Stimulated activated naive CD8-positive, alpha-beta T cell treated with anti-CD3 and anti-CD28 coated beads, Interleukin-15, amount 100 ng/mL, for 72 hours (primary cell): Measurements from ENCODE around the gene CPED1.
"Not testable (repeated sequence)": the region's sequence is repeated elsewhere in the genome, so short reads cannot be mapped to it uniquely, and the experiment has no call there.

ENCODE experiments used
- ATAC-seq: fragments of 150-1000 bp; cut with Tn5 transposase; 2 replicates; pipeline ENCODE4 v1.10.0; 2021; ENCODE audit warnings: mild to moderate bottlenecking, moderate library complexity
- DNase-seq, 2 donors: peaks; one replicate each; pipeline ENCODE4 v3.0.0; 2021 to 2022
- H3K27ac Mint-ChIP-seq, 2 donors: one replicate each; pipeline ENCODE4 v1.8.0; 2022; ENCODE audit warnings: mild to moderate bottlenecking in 2 of 2, mixed read lengths in 2 of 2, moderate library complexity in 2 of 2
- H3K27me3 Mint-ChIP-seq: one replicate; pipeline ENCODE4 v1.8.0; 2022; ENCODE audit warnings: mixed read lengths
- H3K4me1 Mint-ChIP-seq: one replicate; pipeline ENCODE4 v1.8.0; 2022; ENCODE audit warnings: mild to moderate bottlenecking, mixed read lengths
- H3K4me3 Mint-ChIP-seq, 2 donors: one replicate each; pipeline ENCODE4 v1.8.0; 2022; ENCODE audit warnings: mild to moderate bottlenecking in 2 of 2, mixed read lengths in 2 of 2, moderate library complexity in 1 of 2
- H3K9me3 Mint-ChIP-seq, 2 donors: one replicate each; pipeline ENCODE4 v1.8.0; 2022; ENCODE audit warnings: mixed read lengths in 2 of 2

The CPED1 gene

DNA sequence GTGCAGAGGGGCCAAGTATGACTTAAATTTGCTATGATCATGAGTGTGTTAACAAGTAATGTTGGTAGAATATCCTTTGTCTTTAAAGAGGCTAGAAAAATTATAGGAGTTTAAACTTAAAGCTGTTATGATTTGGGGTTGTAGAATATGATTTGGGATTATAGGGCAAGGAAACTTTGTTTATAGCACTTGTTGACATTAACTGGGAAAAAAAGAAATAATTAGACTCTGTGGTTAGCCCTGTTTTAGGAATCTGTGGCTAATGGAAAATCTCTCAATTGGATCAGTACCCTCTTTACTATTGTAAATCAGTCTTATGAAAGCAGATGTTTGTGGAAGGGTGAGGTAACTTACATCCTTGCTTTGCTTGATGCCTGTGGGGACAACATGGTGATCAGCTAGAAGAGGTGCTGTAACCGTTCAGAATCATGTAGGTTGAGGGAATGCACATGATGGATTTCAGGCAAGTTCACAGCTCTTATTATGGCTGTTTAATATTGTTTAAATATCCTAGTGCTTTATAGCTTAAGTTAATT, 26.8 kb upstream of the CPED1 start:
- peaks cover 10% of the 10 kb centered on the region for H3K4me1 Mint-ChIP-seq
- H3K9me3 Mint-ChIP-seq, result no peaks in the 10 kb centered on the region
- ATAC-seq (no peak), DNase-seq (no peak)
- no peak overlapping the region for H3K4me3 Mint-ChIP-seq
- no peaks in the 10 kb centered on the region for H3K27me3 Mint-ChIP-seq
- no peak overlapping the region for H3K27ac Mint-ChIP-seq

DNA sequence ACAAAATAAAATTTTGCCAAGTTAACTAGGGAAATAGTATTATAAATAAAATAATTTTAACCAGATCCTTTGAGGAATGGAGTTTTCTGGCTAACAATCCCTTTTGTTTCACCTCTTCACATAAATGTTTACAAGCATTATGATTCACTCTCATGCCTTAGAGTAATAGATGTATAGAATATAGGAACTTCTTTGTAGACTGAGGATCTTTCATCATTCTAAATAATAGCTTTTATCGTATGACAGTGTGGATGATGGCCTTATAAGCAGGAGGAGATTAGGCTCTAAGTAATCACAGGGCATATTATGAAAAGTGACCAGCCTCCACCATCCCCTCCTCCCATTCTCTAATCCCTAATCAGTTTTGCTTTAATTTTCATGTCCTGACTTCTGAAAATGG, 24.4 kb upstream of the CPED1 start:
- Mint-ChIP-seq H3K4me3 (no peak overlapping the region), H3K27ac (no peak overlapping the region), H3K9me3 (no peaks in the 10 kb centered on the region), H3K4me1 (peaks cover 10% of the 10 kb centered on the region), H3K27me3 (no peaks in the 10 kb centered on the region)
- ATAC-seq (no peak), DNase-seq (no peak)

DNA sequence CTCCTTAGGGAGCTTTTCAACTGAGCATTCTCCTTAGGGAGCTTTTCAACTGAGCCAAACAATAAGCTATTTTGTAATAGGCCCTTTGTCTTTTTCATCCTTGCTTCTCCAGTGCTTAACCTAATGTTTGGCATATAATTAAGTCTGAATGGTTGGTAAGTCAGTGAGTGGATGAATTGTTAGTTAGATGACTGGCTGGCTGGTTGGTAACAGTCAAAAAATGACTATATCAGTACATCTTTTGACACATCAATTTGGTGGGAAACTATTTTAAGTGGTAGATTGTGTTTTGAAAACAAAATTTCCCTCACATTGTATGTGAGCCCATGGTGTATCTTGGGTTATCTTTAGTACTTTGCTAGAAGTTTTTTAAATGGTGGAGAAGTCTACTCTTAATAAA, 21.6 kb upstream of the CPED1 start:
- ATAC-seq, result no peak
- Mint-ChIP-seq H3K27me3 (no peaks in the 10 kb centered on the region), H3K4me1 (peaks cover under 1% of the 10 kb centered on the region)

DNA sequence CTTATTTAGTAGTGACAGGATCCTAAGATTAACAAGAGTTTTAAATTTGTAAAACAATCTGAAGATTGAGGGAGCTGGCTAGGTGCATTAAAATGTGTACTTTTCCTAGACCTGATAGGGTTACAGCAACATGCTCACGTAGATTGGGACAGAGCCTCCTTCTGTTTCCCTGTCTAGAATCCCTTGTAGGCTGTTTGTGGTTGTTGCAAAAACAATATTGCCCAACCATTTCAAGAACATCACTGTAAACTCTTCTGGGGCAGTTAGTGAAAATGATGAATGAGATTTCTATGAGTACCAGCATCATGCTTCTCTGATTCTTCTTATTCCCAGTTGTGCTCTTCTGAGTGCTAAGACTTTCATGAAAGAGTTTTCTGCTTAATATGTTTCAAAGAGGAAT, 14.7 kb upstream of the CPED1 start:
- Mint-ChIP-seq H3K9me3 (no peaks in the 10 kb centered on the region), H3K4me3 (no peak overlapping the region), H3K27ac (no peak overlapping the region), H3K27me3 (no peaks in the 10 kb centered on the region), H3K4me1 (no peaks in the 10 kb centered on the region)
- DNase-seq (no peak), ATAC-seq (no peak)

More for the DNA sequence above, 21.6 kb upstream of the CPED1 start:
- no peaks in the 10 kb centered on the region for H3K9me3 Mint-ChIP-seq
- no peak for DNase-seq
- no peak overlapping the region for H3K27ac Mint-ChIP-seq
- no peak overlapping the region for H3K4me3 Mint-ChIP-seq

DNA sequence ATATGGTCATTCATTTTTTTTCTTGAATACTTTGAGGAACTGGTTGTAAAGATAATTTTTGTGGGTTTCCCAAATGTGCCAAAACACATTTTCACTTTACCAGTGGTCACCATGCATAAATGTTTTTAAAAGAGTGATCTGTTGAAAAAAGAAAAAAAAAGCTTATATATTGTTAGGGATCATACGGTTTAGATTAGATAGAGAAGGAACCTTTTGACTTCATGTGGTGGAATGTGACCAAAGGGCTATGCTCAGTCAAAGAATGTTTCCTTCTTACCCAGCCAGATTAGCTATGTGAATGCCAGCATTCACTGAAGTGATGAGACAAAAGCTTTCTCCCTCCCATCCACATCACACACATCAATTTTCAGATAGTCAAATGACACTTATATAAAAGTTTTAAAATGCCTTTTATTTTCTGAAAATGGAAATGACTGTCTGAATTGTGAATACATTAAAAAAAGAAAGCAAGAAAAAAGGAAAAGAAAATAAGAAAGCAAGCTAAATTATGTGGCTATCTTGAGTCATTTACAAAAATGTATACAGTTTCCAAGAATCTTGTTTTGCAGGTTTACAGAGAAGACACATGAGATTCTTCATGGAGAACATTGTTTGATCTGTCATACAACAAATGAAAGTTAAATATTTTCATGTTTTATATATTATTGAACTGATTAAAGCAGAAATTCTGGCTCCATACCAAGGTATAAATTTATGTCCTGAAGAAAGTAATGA, 8.6 kb upstream of the CPED1 start:
- ATAC-seq (no peak), DNase-seq (no peak)
- peaks cover 8% of the 10 kb centered on the region for H3K27me3 Mint-ChIP-seq

DNA sequence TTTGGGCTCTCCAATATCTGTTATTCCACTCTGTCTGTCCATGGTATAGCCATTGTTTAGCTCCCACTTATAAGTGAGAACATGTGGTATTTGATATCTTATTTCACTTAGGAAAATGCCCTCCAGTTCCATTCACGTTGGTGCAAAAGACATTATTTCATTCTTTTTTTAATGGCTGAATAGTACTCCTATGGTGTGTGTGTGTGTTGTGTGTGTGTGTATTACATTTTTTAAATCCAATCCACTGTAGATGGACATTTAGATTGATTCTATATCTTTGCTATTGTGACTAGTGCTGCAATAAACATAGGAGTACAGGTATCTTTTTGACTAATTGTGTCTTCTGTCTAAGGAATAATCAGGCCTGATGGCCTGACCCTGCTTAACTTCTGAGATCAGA, 7.4 kb upstream of the CPED1 start:
- ATAC-seq (no peak), DNase-seq (no peak)
- peaks cover 18% of the 10 kb centered on the region for H3K27me3 Mint-ChIP-seq
- H3K27ac Mint-ChIP-seq, result no peak overlapping the region
- H3K9me3 Mint-ChIP-seq, result no peaks in the 10 kb centered on the region
- peaks cover 6% of the 10 kb centered on the region for H3K4me1 Mint-ChIP-seq
- no peak overlapping the region for H3K4me3 Mint-ChIP-seq

More for the DNA sequence above, 8.6 kb upstream of the CPED1 start:
- Mint-ChIP-seq H3K9me3 (no peaks in the 10 kb centered on the region), H3K4me3 (no peak overlapping the region), H3K4me1 (peaks cover 6% of the 10 kb centered on the region), H3K27ac (no peak overlapping the region)

DNA sequence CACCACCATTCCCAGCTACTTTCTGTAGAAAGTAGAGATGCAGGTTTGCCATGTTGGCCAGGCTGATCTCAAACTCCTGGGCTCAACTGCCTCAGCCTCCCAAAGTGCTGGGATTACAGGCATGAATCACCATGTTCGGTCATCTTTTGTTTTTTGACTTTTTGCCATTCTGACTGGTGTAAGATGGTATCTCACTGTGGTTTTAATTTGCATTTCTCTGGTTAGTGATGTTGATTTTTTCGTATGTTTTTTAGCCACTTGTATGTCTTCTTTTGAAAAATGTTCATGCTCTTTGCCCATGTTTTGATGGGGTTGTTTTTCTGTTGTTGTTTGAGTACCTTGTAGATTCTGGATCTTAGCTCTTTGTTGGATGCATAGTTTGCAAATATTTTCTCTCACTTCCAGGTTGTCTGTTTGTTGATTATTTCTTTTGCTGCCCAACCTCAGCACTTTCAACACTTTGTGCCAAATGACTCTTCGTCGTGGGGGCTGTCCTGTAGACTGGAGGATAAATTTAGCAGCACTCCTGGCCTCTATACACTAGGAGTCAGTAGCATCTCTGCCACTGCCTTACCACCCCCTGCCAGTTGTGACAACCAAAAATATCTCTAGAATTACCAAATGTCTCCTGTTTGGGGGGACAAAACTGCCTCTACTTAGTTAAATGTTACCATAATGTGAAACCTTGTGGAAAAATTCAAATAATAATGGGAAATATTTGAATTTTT, 6.5 kb upstream of the CPED1 start:
- H3K4me1 Mint-ChIP-seq, result peaks cover 6% of the 10 kb centered on the region
- DNase-seq (no peak), ATAC-seq (peak; percentile 37)
- peaks cover 27% of the 10 kb centered on the region for H3K27me3 Mint-ChIP-seq
- H3K9me3 Mint-ChIP-seq, result no peaks in the 10 kb centered on the region
- H3K4me3 Mint-ChIP-seq, result no peak overlapping the region
- H3K27ac Mint-ChIP-seq, result no peak overlapping the region

DNA sequence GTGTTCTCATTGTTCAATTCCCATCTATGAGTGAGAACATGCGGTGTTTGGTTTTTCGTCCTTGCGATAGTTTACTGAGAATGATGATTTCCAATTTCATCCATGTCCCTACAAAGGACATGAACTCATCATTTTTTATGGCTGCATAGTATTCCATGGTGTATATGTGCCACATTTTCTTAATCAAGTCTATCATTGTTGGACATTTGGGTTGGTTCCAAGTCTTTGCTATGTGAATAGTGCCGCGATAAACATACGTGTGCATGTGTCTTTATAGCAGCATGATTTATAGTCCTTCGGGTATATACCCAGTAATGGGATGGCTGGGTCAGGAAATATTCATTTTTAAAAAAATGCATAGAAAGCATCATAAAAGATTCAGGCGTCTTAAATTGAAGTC, 4.9 kb upstream of the CPED1 start:
- DNase-seq, ATAC-seq, H3K4me3 Mint-ChIP-seq, H3K27ac Mint-ChIP-seq, H3K9me3 Mint-ChIP-seq: not testable (repeated sequence)
- peaks cover 15% of the 10 kb centered on the region for H3K4me1 Mint-ChIP-seq
- peaks cover 38% of the 10 kb centered on the region for H3K27me3 Mint-ChIP-seq

DNA sequence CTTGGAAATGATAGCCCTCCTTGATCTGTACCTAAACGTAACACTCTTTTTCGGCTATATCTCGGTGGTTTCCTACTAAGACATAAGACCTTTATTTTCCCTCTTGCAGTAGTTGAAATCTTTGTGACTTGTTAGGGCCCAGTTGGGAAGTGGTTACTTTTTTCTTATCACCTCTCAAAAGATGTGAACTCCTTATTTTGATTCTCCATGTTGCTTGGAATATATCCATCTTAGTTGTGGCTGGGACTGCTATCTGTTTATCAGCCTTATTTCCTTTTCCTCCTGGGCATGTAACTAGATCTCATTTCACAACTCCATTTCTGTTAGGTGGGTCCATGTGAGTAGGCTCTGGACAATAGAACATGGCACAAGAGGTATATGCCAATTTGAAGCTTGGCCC, 4.1 kb upstream of the CPED1 start:
- peaks cover 23% of the 10 kb centered on the region for H3K4me1 Mint-ChIP-seq
- H3K27ac Mint-ChIP-seq, result no peak overlapping the region
- no peaks in the 10 kb centered on the region for H3K9me3 Mint-ChIP-seq
- H3K27me3 Mint-ChIP-seq, result peaks cover 47% of the 10 kb centered on the region
- DNase-seq (no peak), ATAC-seq (no peak)
- no peak overlapping the region for H3K4me3 Mint-ChIP-seq

DNA sequence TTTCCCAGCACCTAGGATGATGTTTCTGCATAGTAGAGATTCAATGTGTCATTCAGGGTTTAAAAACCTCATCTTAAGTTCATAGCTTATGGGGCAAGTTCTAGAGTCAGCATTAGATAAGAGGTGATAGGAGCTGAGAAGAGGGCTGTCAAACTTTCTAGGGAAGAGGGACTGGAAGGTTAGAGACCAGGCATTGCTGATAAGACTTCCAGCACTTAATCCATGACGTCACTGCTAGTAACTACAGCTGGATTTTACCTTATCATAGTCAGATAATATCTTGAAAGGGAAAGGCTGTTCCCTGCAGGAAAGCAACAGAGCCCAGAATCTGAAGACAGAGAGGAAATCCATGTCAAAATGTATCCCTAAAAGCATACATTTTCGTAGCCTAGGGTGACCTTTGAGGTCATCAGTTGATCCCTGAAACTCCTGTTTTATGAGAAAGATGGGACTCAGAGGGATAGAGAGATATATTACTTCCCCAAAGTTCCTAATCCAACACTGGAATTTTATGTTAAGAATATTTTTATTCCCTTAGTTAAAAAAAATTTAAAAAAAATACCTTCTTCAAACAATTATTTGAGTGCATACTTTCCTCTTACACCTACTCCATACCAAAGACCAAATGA, 3.3 kb upstream of the CPED1 start:
- DNase-seq (no peak), ATAC-seq (no peak)
- Mint-ChIP-seq H3K4me1 (peaks cover 27% of the 10 kb centered on the region), H3K4me3 (no peak overlapping the region), H3K9me3 (no peaks in the 10 kb centered on the region), H3K27me3 (peaks cover 55% of the 10 kb centered on the region), H3K27ac (no peak overlapping the region)

DNA sequence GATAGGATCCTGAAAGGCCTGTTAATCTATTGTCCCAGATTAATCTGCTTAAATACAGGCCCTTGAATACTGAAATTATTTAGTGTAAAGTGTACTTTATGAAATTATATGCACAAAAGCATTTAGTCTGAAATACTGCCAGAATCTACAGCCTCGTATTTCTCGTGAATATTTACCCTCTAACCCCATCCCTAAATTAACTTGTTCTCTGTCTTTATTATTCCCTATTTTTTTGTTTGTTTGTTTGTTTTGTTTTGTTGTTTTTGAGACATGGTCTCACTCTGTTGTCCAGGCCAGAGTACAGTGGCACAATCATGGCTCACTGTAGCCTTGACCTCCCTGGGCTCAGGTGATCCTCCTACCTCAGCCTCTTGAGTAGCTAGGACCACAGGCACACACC, 2.7 kb upstream of the CPED1 start:
- Mint-ChIP-seq H3K4me3 (no peak overlapping the region), H3K9me3 (no peaks in the 10 kb centered on the region), H3K27ac (no peak overlapping the region), H3K27me3 (peaks cover 55% of the 10 kb centered on the region), H3K4me1 (peaks cover 27% of the 10 kb centered on the region)
- no peak for ATAC-seq
- DNase-seq, result no peak

DNA sequence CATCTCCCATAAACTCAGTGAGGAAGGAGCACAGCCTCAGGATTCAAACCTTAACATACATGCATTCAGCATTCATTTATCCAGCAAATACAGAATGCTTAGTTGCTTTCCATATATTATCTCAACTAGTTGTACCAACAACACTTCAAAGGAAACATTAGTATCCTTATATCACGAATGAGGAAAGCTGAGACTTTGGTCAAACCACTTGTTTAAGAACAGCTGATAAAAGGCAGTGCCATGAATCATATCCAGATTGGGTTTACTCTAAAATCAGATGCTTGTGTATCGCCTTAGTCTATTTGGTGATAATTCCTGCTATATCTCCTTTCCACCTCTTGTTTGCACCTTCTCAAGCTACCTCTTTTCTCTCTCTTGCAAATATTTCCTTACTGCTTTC, 1.9 kb upstream of the CPED1 start:
- Mint-ChIP-seq H3K9me3 (no peaks in the 10 kb centered on the region), H3K4me1 (peaks cover 27% of the 10 kb centered on the region), H3K27ac (no peak overlapping the region), H3K27me3 (peaks cover 55% of the 10 kb centered on the region), H3K4me3 (no peak overlapping the region)
- ATAC-seq (no peak), DNase-seq (no peak)

DNA sequence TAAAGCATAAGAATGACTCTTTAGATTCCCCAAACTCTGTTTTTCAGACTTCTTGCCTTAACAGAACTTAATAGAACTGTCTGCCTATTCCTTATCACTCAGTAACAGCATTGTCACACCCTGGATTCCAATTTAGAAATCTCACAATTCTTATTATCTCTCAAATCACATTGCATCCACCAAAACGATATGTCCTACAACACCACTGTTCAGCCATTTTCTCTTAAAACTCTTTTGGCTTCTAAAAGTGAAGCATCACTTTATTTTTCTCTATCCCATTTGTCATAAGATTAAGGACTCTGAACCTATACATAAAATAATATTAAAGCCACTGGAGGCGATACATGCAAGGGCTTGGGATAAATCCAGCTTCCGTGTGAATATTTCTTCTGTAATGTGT, 1.2 kb upstream of the CPED1 start:
- no peaks in the 10 kb centered on the region for H3K9me3 Mint-ChIP-seq

DNA sequence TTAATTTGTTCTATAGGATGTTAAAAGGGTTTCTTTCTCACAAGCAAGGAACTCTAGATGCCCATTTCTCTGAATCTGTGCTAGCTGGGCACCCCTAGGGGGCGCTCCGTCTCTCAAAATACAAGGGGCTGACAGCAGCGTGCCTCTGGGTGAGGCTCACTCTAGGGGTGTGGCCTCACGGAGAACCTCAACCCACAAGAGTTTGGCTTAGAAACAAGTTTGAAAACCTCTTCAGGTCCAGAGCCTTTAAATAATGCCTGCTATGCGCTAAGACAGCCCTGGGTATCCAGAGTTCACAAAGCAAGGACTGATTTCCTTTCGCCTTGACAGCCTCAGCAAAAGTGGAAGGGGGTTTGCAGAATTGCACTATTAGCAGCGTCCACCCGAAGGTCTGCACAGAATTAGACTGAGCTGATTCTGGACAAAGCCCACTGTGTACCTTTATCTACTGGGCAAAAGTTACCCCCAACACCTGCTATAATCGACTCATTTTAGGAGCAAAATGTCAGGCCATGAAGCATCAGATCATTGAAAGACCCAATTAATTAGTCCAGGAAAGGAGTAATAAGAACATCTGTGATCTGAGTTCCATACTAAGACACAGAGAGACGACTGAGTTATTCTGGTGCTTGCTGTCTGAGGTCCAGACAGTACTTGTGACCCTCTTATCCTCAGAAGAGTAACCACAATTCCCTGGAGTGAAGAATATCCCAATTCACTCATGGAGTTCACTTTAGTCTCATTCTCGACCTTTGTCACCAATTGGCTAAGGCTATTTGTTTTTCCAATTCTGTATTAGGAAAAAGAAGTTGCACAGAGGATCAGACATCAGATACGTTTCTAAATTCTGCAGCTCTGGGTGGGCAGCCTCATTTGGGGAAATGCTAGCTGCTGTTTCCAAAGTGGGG, 574 bp upstream of the CPED1 start:
- Mint-ChIP-seq H3K4me1 (peaks cover 22% of the 10 kb centered on the region), H3K27ac (no peak overlapping the region), H3K27me3 (peaks cover 55% of the 10 kb centered on the region), H3K4me3 (peak overlapping the region; percentile 79 to 83), H3K9me3 (no peaks in the 10 kb centered on the region)
- ATAC-seq (peak; percentile 94), DNase-seq (peak; percentile 72 to 82)

More for the DNA sequence above, 1.2 kb upstream of the CPED1 start:
- no peak for ATAC-seq
- Mint-ChIP-seq H3K27ac (no peak overlapping the region), H3K27me3 (peaks cover 55% of the 10 kb centered on the region), H3K4me3 (no peak overlapping the region), H3K4me1 (peaks cover 22% of the 10 kb centered on the region)
- DNase-seq, result no peak
